Measurements from ENCODE around the gene PGM2.

The PGM2 gene

GRCh38 chr4:37827802-37828321, 1.4 kb downstream of the PGM2 start:
- Histone ChIP-seq H3K27ac (ENCODE audit: low read length) (no peak overlapping the region), H3K4me2 (ENCODE audit: insufficient read depth, low read length) (peak overlapping the region; percentile 83), H3K79me2 (ENCODE audit: insufficient read depth, low read length) (peaks cover 14% of the 10 kb centered on the region), H3K4me1 (ENCODE audit: insufficient read depth, low read length) (peaks cover 29% of the 10 kb centered on the region), H3K27me3 (ENCODE audit: insufficient read depth, low read length, poor library complexity) (no peaks in the 10 kb centered on the region), H4K20me1 (ENCODE audit: insufficient read depth, low read length) (no peaks in the 10 kb centered on the region), H3K36me3 (ENCODE audit: insufficient read depth, low read length) (peaks cover 34% of the 10 kb centered on the region), H3K9me3 (ENCODE audit: insufficient read depth, low read length, severe bottlenecking) (no peaks in the 10 kb centered on the region), H3K4me3 (ENCODE audit: low read depth in 1 of 2, low read length in 2 of 2) (peak overlapping the region in 1 of 2 experiments; percentile 79; a peak in 2 of 4 replicates), H3K9ac (ENCODE audit: low read depth, low read length) (peak overlapping the region; percentile 83), H2AFZ (ENCODE audit: low read depth, low read length) (no peak overlapping the region)
- DNase-seq: no peak
- TF ChIP-seq, protein P1, sequence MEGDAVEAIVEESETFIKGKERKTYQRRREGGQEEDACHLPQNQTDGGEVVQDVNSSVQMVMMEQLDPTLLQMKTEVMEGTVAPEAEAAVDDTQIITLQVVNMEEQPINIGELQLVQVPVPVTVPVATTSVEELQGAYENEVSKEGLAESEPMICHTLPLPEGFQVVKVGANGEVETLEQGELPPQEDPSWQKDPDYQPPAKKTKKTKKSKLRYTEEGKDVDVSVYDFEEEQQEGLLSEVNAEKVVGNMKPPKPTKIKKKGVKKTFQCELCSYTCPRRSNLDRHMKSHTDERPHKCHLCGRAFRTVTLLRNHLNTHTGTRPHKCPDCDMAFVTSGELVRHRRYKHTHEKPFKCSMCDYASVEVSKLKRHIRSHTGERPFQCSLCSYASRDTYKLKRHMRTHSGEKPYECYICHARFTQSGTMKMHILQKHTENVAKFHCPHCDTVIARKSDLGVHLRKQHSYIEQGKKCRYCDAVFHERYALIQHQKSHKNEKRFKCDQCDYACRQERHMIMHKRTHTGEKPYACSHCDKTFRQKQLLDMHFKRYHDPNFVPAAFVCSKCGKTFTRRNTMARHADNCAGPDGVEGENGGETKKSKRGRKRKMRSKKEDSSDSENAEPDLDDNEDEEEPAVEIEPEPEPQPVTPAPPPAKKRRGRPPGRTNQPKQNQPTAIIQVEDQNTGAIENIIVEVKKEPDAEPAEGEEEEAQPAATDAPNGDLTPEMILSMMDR (IDR thresholded peaks at IDR 0.05; ENCODE audit: borderline replicate concordance, extremely low read depth, low read length, poor library complexity, severe bottlenecking): no peak
- TF ChIP-seq EZH2 (IDR thresholded peaks at IDR 0.05; ENCODE audit: borderline replicate concordance, low read depth, low read length, severe bottlenecking): no peak
- no peak for ATAC-seq (ENCODE audit: insufficient read depth, low read depth)

GRCh38 chr4:37828843-37829242, 2.4 kb downstream of the PGM2 start:
- H3K9me3 ChIP-seq (ENCODE audit: insufficient read depth, low read length, severe bottlenecking): no peaks in the 10 kb centered on the region
- TF ChIP-seq, protein P1 (IDR thresholded peaks at IDR 0.05; ENCODE audit: borderline replicate concordance, extremely low read depth, low read length, poor library complexity, severe bottlenecking): no peak
- TF ChIP-seq EZH2 (IDR thresholded peaks at IDR 0.05; ENCODE audit: borderline replicate concordance, low read depth, low read length, severe bottlenecking): no peak
- no peak for DNase-seq
- no peak overlapping the region for H3K4me3 ChIP-seq (ENCODE audit: low read depth in 1 of 2, low read length in 2 of 2)
- H3K27ac ChIP-seq (ENCODE audit: low read length): no peak overlapping the region
- H3K9ac ChIP-seq (ENCODE audit: low read depth, low read length): no peak overlapping the region
- no peak overlapping the region for H2AFZ ChIP-seq (ENCODE audit: low read depth, low read length)
- H3K4me1 ChIP-seq (ENCODE audit: insufficient read depth, low read length): peaks cover 29% of the 10 kb centered on the region
- peaks cover 42% of the 10 kb centered on the region for H3K36me3 ChIP-seq (ENCODE audit: insufficient read depth, low read length)
- no peaks in the 10 kb centered on the region for H4K20me1 ChIP-seq (ENCODE audit: insufficient read depth, low read length)
- no peak for ATAC-seq (ENCODE audit: insufficient read depth, low read depth)
- H3K79me2 ChIP-seq (ENCODE audit: insufficient read depth, low read length): peaks cover 14% of the 10 kb centered on the region
- H3K27me3 ChIP-seq (ENCODE audit: insufficient read depth, low read length, poor library complexity): no peaks in the 10 kb centered on the region
- peak overlapping the region; percentile 83; the same call in 1 of the 2 replicates for H3K4me2 ChIP-seq (ENCODE audit: insufficient read depth, low read length)

DNA sequence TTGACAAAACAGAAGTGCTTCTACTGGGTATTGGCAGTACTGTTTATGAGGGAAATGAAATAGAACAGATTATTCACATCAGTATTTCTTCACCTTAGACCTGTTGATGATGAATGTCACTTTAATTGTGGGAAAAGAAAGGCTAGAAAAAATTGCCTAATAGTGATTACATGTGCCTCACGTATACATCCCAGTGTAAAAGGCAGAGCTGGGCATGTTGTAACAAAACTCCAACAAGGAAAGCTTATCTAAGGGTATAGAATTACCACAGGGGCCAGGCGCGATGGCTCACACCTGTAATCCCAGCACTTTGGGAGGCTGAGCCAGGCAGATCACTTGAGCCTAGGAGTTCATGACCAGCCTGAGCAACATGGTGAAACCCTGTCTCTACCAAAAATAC, 4.2 kb downstream of the PGM2 start:
- no peak overlapping the region for H2AFZ ChIP-seq (ENCODE audit: low read depth, low read length)
- H3K4me3 ChIP-seq (ENCODE audit: low read depth in 1 of 2, low read length in 2 of 2): no peak overlapping the region
- H3K27me3 ChIP-seq (ENCODE audit: insufficient read depth, low read length, poor library complexity): no peaks in the 10 kb centered on the region
- ATAC-seq (ENCODE audit: insufficient read depth, low read depth) (no peak), DNase-seq (no peak)
- H3K36me3 ChIP-seq (ENCODE audit: insufficient read depth, low read length): peaks cover 56% of the 10 kb centered on the region
- H3K79me2 ChIP-seq (ENCODE audit: insufficient read depth, low read length): peaks cover 14% of the 10 kb centered on the region
- H4K20me1 ChIP-seq (ENCODE audit: insufficient read depth, low read length): no peaks in the 10 kb centered on the region
- no peak overlapping the region for H3K4me2 ChIP-seq (ENCODE audit: insufficient read depth, low read length)
- TF ChIP-seq, protein P1 (IDR thresholded peaks at IDR 0.05; ENCODE audit: borderline replicate concordance, extremely low read depth, low read length, poor library complexity, severe bottlenecking): no peak
- TF ChIP-seq EZH2 (IDR thresholded peaks at IDR 0.05; ENCODE audit: borderline replicate concordance, low read depth, low read length, severe bottlenecking): no peak
- no peaks in the 10 kb centered on the region for H3K9me3 ChIP-seq (ENCODE audit: insufficient read depth, low read length, severe bottlenecking)
- H3K27ac ChIP-seq (ENCODE audit: low read length): no peak overlapping the region
- H3K9ac ChIP-seq (ENCODE audit: low read depth, low read length): no peak overlapping the region
- H3K4me1 ChIP-seq (ENCODE audit: insufficient read depth, low read length): peaks cover 22% of the 10 kb centered on the region
